ENCODE measurements around the gene LACRT. TPM values are rescaled to one million over a fixed set of nuclear protein-coding genes. Genes with fewer than 3 reads are reported as not detected.
A peak's percentile ranks its signal among the peaks of the same experiment; 100 is the strongest.

Gene LACRT
- total RNA-seq, 2 experiments from 2014 or later, result not detected

- DNase-seq, result peak in 3 of 14 experiments; percentile 8 to 35 (median 27)
- Histone ChIP-seq H3K4me1 (ENCODE audit: insufficient read depth, low read length) (no peaks in the 10 kb centered on the region), H3K36me3 (ENCODE audit: insufficient read depth, low read length) (no peaks in the 10 kb centered on the region), H3K27ac (ENCODE audit: low read depth in 1 of 2, low read length in 2 of 2) (no peak overlapping the region), H3K9me3 (ENCODE audit: control insufficient read depth in 1 of 2, insufficient read depth in 1 of 2, low read length in 2 of 2) (no peaks in the 10 kb centered on the region), H3K27me3 (ENCODE audit: control insufficient read depth in 1 of 2, insufficient read depth in 2 of 2, low read length in 2 of 2) (peaks cover 26% of the 10 kb centered on the region in 2 experiments), H3K4me3 (ENCODE audit: low read length) (no peak overlapping the region)
- H3K36me3 Mint-ChIP-seq (ENCODE audit: low read depth), result no peaks in the 10 kb centered on the region
- intact Hi-C loops (cut with DNase I, micrococcal nuclease), result no loop called here
- H3K4me1 Mint-ChIP-seq (ENCODE audit: low read depth), result no peaks in the 10 kb centered on the region
- H3K27ac Mint-ChIP-seq, result no peak overlapping the region
- CTCF ChIA-PET, result no interaction called here
- H3K9me3 Mint-ChIP-seq, result no peaks in the 10 kb centered on the region
- no peak for ATAC-seq (ENCODE audit: poor library complexity)
- H3K27me3 Mint-ChIP-seq, result peaks cover 75% of the 10 kb centered on the region
- POLR2A ChIA-PET, result no interaction called here
- no peak overlapping the region for H3K4me3 Mint-ChIP-seq
- peak; percentile 48 for TF ChIP-seq CTCF (IDR thresholded peaks at IDR 0.05)
Measured at GRCh38 chr12:54680374-54680773, 45.7 kb upstream of the LACRT start.

- Mint-ChIP-seq H3K4me3 (no peak overlapping the region), H3K27me3 (peaks cover 58% of the 10 kb centered on the region), H3K27ac (no peak overlapping the region), H3K9me3 (no peaks in the 10 kb centered on the region), H3K4me1 (ENCODE audit: low read depth) (no peaks in the 10 kb centered on the region), H3K36me3 (ENCODE audit: low read depth) (no peaks in the 10 kb centered on the region)
- CTCF ChIA-PET, result no interaction called here
- POLR2A ChIA-PET, result no interaction called here
- no peak for ATAC-seq (ENCODE audit: poor library complexity)
- H3K27ac ChIP-seq (ENCODE audit: low read depth in 1 of 2, low read length in 2 of 2), result no peak overlapping the region
- peaks cover 14 to 16% of the 10 kb centered on the region in 2 experiments for H3K27me3 ChIP-seq (ENCODE audit: control insufficient read depth in 1 of 2, insufficient read depth in 2 of 2, low read length in 2 of 2)
- H3K36me3 ChIP-seq (ENCODE audit: insufficient read depth, low read length), result no peaks in the 10 kb centered on the region
- intact Hi-C loops (cut with DNase I, micrococcal nuclease), result no loop called here
- H3K4me3 ChIP-seq (ENCODE audit: low read length), result no peak overlapping the region
- no peaks in the 10 kb centered on the region for H3K4me1 ChIP-seq (ENCODE audit: insufficient read depth, low read length)
- no peaks in the 10 kb centered on the region for H3K9me3 ChIP-seq (ENCODE audit: control insufficient read depth in 1 of 2, insufficient read depth in 1 of 2, low read length in 2 of 2)
- no peak for DNase-seq
- no peak for TF ChIP-seq CTCF (IDR thresholded peaks at IDR 0.05)
Measured at GRCh38 chr12:54678131-54678530, 43.4 kb upstream of the LACRT start.

GRCh38 chr12:54667945-54668344 is 33.2 kb upstream of the LACRT start:
- no peaks in the 10 kb centered on the region for H3K9me3 ChIP-seq (ENCODE audit: control insufficient read depth in 1 of 2, insufficient read depth in 1 of 2, low read length in 2 of 2)
- no peak for ATAC-seq (ENCODE audit: poor library complexity)

More at GRCh38 chr12:54667945-54668344, 33.2 kb upstream of the LACRT start:
- H3K4me1 ChIP-seq (ENCODE audit: insufficient read depth, low read length), result no peaks in the 10 kb centered on the region
- no peak overlapping the region for H3K27ac ChIP-seq (ENCODE audit: low read depth in 1 of 2, low read length in 2 of 2)
- Mint-ChIP-seq H3K4me1 (ENCODE audit: low read depth) (no peaks in the 10 kb centered on the region), H3K9me3 (no peaks in the 10 kb centered on the region), H3K27me3 (peaks cover 59% of the 10 kb centered on the region), H3K27ac (no peak overlapping the region), H3K36me3 (ENCODE audit: low read depth) (no peaks in the 10 kb centered on the region), H3K4me3 (no peak overlapping the region)
- intact Hi-C loops (cut with DNase I, micrococcal nuclease), result no loop called here
- ChIA-PET CTCF (no interaction called here), POLR2A (no interaction called here)
- no peak overlapping the region for H3K4me3 ChIP-seq (ENCODE audit: low read length)
- H3K36me3 ChIP-seq (ENCODE audit: insufficient read depth, low read length), result no peaks in the 10 kb centered on the region
- peaks cover 3 to 18% of the 10 kb centered on the region in 2 experiments for H3K27me3 ChIP-seq (ENCODE audit: control insufficient read depth in 1 of 2, insufficient read depth in 2 of 2, low read length in 2 of 2)
- no peak for DNase-seq
- TF ChIP-seq CTCF (IDR thresholded peaks at IDR 0.05), result no peak

Measured in CD4-positive, alpha-beta T cell (primary cell).